ENCODE data around the gene ABCA2.

ABCA2 gene

DNA sequence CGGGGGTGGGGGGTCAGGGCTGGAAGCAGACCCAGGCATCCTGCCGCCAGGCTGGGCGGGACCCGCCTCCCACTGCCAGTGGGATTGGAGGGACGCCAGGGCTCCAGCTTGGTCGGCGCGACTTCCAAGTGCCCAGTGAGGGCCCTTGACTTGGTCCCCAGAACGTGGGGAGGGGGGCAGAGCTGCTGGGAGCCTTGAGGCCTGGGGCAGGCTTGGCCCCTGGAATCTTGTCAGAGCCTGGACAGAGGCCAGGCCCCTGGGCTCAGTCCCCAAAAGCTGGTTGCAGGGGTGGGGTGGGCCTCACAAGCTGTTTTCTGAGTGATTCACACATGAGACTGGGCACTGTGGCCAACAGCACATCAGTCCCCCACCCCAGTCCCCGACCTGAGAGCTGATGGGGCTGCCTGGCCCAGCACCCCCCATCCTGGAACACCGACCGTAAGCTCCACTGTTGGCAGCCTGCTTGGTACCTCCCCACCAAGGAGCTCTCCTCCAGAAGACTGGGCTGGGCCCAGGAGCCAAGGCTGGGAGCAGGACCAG is 32.2 kb downstream of the ABCA2 start:
- no peak for DNase-seq (ENCODE audit: insufficient read length)
- TF ChIP-seq POLR2AphosphoS5 (IDR thresholded peaks at IDR 0.05; ENCODE audit: low read depth, low read length): no peak
- no peak for TF ChIP-seq POLR2A (IDR thresholded peaks at IDR 0.05; ENCODE audit: low read depth, low read length)
- TF ChIP-seq TAF1 (IDR thresholded peaks at IDR 0.05; ENCODE audit: borderline replicate concordance, low read depth, low read length): no peak
- no peak for FAIRE-seq

- FAIRE-seq (no peak), DNase-seq (ENCODE audit: insufficient read length) (no peak)
- TF ChIP-seq TAF1 (IDR thresholded peaks at IDR 0.05; ENCODE audit: borderline replicate concordance, low read depth, low read length) (no peak), POLR2A (IDR thresholded peaks at IDR 0.05; ENCODE audit: low read depth, low read length) (no peak), POLR2AphosphoS5 (IDR thresholded peaks at IDR 0.05; ENCODE audit: low read depth, low read length) (no peak)
Observed at GRCh38 chr9:136995362-136995761, 32.7 kb downstream of the ABCA2 start.

DNA sequence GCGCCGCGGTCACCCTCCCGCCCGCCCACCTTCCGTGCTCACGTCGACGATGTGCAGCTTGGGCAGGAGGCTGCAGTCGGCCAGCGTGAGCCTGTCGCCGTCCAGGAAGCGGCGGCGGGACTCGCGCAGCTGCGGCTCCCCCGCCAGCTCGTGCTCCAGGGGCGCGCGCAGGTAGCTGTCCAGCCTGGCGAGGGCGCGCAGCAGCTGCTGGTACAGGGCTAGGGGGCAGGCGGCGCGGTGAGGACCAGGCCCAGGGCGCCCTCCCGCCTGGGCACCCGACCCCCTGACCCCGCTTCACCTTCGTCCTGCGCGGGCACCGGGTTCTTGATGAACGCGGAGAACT is 33.2 kb downstream of the ABCA2 start:
- TF ChIP-seq POLR2AphosphoS5 (IDR thresholded peaks at IDR 0.05; ENCODE audit: low read depth, low read length) (no peak), POLR2A (IDR thresholded peaks at IDR 0.05; ENCODE audit: low read depth, low read length) (no peak), TAF1 (IDR thresholded peaks at IDR 0.05; ENCODE audit: borderline replicate concordance, low read depth, low read length) (no peak)
- DNase-seq (ENCODE audit: insufficient read length) (no peak), FAIRE-seq (no peak)

DNA sequence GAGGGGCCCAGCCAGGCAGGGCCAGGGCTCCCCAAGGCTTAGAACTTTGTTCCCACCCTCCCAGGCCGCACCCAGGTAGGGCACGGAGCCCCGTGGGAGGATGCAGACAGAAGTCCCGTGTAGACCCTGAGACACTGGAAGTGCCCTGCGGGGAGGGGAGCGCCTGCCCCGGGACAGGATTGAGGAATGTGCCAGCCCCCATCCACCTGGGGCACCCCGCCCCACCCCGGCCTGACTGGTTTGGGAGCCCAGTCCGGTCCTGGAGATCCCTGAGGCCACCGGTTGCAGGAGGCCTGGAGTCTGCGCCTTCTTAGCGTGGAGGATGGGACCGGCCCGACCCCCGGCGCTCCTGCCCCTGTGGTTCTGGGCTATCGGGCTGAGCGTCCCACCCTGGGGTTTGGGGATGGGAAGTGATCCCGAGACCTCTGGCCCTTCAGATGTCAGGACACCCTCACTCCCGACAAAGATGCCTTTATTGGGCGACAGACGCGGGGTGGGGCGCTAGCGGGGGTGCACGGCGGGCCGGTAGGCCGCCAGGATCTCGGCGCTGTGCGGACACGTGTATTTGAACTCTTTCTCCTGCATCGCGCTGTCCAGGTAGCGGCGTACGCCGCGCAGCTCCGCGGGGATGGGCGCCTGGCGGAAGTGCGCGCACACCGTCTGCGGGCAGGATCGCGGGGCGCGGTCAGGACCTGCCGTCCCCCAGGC is 33.7 kb downstream of the ABCA2 start:
- FAIRE-seq (no peak), DNase-seq (ENCODE audit: insufficient read length) (no peak)
- TF ChIP-seq POLR2AphosphoS5 (IDR thresholded peaks at IDR 0.05; ENCODE audit: low read depth, low read length): no peak
- no peak for TF ChIP-seq TAF1 (IDR thresholded peaks at IDR 0.05; ENCODE audit: borderline replicate concordance, low read depth, low read length)
- TF ChIP-seq POLR2A (IDR thresholded peaks at IDR 0.05; ENCODE audit: low read depth, low read length): no peak

GRCh38 chr9:136992819-136993369 is 35.1 kb downstream of the ABCA2 start:
- TF ChIP-seq TAF1 (IDR thresholded peaks at IDR 0.05; ENCODE audit: borderline replicate concordance, low read depth, low read length) (no peak), POLR2AphosphoS5 (IDR thresholded peaks at IDR 0.05; ENCODE audit: low read depth, low read length) (no peak), POLR2A (IDR thresholded peaks at IDR 0.05; ENCODE audit: low read depth, low read length) (no peak)
- no peak for DNase-seq (ENCODE audit: insufficient read length)
- FAIRE-seq: peak; percentile 9

- peak; percentile 99 for DNase-seq (ENCODE audit: insufficient read length)
- TF ChIP-seq POLR2A (IDR thresholded peaks at IDR 0.05; ENCODE audit: low read depth, low read length) (peak; percentile 58; the same call in 1 of the 2 replicates), POLR2AphosphoS5 (IDR thresholded peaks at IDR 0.05; ENCODE audit: low read depth, low read length) (no peak), TAF1 (IDR thresholded peaks at IDR 0.05; ENCODE audit: borderline replicate concordance, low read depth, low read length) (0 out of 2 replicates have a peak, but pooled peaks have one; percentile 30)
- peak; percentile 93 for FAIRE-seq
Observed at GRCh38 chr9:136991993-136992818, 35.8 kb downstream of the ABCA2 start, which contains the start of gene PAXX. Gene PAXX (plus strand): TSS chr9:136992422. CDS start chr9:136992444, 22 bp downstream.

- no peak for TF ChIP-seq POLR2A (IDR thresholded peaks at IDR 0.05; ENCODE audit: low read depth, low read length)
- TF ChIP-seq POLR2AphosphoS5 (IDR thresholded peaks at IDR 0.05; ENCODE audit: low read depth, low read length): no peak
- no peak for TF ChIP-seq TAF1 (IDR thresholded peaks at IDR 0.05; ENCODE audit: borderline replicate concordance, low read depth, low read length)
- no peak for FAIRE-seq
- no peak for DNase-seq (ENCODE audit: insufficient read length)
Observed at GRCh38 chr9:136990242-136990911, 37.7 kb downstream of the ABCA2 start.

GRCh38 chr9:136988872-136989271 is 39.2 kb downstream of the ABCA2 start:
- TF ChIP-seq TAF1 (IDR thresholded peaks at IDR 0.05; ENCODE audit: borderline replicate concordance, low read depth, low read length): no peak
- no peak for TF ChIP-seq POLR2AphosphoS5 (IDR thresholded peaks at IDR 0.05; ENCODE audit: low read depth, low read length)
- no peak for TF ChIP-seq POLR2A (IDR thresholded peaks at IDR 0.05; ENCODE audit: low read depth, low read length)
- FAIRE-seq: no peak

GRCh38 chr9:136985853-136986252 is 42.2 kb downstream of the ABCA2 start:
- FAIRE-seq: no peak
- no peak for TF ChIP-seq TAF1 (IDR thresholded peaks at IDR 0.05; ENCODE audit: borderline replicate concordance, low read depth, low read length)
- TF ChIP-seq POLR2A (IDR thresholded peaks at IDR 0.05; ENCODE audit: low read depth, low read length): no peak
- no peak for TF ChIP-seq POLR2AphosphoS5 (IDR thresholded peaks at IDR 0.05; ENCODE audit: low read depth, low read length)
- DNase-seq (ENCODE audit: insufficient read length): no peak

More at GRCh38 chr9:136988872-136989271, 39.2 kb downstream of the ABCA2 start:
- no peak for DNase-seq (ENCODE audit: insufficient read length)

- FAIRE-seq: no peak
- no peak for DNase-seq (ENCODE audit: insufficient read length)
- no peak for TF ChIP-seq TAF1 (IDR thresholded peaks at IDR 0.05; ENCODE audit: borderline replicate concordance, low read depth, low read length)
- no peak for TF ChIP-seq POLR2A (IDR thresholded peaks at IDR 0.05; ENCODE audit: low read depth, low read length)
- no peak for TF ChIP-seq POLR2AphosphoS5 (IDR thresholded peaks at IDR 0.05; ENCODE audit: low read depth, low read length)
Observed at GRCh38 chr9:136985027-136985602, 42.9 kb downstream of the ABCA2 start.
